Fibroblast of skin of left quadriceps (primary cell): ENCODE data around the gene FOXD4.
"Not testable (repeated sequence)": the region's sequence is repeated elsewhere in the genome, so short reads cannot be mapped to it uniquely, and the experiment has no call there.

Experiments used
- DNase-seq, 2 experiments: peaks; one replicate each; pipeline ENCODE4 v3.0.0-alpha.2; 2013; ENCODE audit warnings: low read depth in 2 of 2

Gene FOXD4

DNA sequence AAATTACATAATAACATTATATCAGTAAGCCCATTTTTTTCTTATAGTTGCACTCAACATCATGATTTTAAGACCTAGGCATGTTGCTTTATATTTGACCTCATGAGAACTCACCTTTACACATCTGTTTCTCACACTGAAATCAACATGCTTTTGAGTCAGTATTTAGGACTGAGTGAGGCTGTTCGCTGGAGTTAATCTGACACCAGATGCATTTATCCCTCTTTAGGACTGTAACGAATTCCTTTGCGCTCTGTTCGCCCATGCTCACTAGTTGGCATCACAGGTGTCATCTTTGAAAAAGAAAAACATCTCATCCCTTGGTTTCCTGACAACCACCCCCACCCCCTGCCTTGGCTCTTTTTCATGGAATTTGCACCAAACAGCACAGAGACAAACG is 24.3 kb downstream of the FOXD4 start:
- not testable (repeated sequence) for DNase-seq

DNA sequence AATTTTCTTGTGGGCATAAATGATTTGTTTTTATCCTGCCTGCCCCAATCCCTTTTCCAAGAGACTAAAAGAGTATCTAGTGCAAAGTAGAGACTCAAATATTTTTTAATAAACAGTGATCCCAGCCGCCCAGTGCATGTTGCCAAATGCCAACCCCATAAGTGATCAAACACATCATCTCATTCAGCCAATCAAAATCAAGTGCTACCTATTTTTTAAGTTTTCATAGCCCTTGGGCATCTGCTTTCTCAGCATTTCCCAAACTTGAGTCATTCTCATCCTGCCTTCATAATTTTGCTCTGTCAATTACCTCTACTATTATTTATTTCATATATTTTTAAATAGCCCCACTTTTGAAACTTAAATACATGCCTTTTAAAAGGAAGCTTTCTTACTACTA is 27.4 kb downstream of the FOXD4 start:
- not testable (repeated sequence) for DNase-seq

DNA sequence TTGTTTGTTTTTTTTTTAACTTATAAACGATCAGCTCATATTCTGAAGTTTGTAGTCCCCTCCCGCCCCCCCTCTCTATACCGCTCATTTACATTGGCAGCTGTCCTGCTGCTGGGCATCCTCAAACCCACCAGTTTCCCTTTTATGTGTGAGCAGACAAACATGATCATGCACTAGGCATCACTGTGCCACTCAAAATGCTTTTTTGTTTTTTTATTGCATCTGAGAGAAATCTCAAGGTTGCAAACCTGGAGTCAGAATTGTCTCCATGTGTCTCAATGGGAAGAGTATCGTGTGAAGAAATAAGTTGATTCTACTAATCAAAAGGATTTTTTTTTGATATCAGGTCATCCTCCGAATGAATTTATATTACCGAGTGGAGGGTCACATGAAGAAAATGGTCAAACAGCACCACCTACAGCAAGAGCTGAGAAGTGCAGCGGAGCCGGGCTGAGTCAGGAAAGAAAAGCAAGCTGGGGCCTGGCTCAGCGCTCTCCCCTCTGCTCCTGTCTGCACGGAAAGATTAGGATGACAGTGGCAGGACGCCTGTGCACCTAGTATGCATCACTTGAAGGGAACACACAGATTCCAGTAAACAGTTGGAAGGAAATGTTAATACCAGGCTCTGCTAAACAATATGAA is 29.7 kb downstream of the FOXD4 start:
- DNase-seq: not testable (repeated sequence)

DNA sequence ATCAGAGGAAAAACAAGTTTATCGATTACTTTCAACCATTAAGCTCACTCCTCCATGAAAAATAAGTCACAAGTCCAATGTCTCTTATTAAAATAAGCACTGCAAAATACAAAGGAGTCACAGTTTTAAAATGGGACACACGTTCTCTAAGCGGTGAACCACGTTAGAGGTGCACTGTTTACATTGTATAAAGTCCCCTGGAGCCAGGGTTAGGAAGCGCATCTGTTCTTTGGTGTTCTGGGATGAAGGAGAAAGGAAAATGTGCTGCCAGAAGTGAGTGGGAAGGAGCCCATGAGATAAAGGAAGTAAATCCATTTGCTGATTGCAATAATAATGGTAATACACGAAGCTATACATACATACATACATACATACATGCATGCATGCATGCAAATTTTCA is 30.4 kb downstream of the FOXD4 start:
- not testable (repeated sequence) for DNase-seq

DNA sequence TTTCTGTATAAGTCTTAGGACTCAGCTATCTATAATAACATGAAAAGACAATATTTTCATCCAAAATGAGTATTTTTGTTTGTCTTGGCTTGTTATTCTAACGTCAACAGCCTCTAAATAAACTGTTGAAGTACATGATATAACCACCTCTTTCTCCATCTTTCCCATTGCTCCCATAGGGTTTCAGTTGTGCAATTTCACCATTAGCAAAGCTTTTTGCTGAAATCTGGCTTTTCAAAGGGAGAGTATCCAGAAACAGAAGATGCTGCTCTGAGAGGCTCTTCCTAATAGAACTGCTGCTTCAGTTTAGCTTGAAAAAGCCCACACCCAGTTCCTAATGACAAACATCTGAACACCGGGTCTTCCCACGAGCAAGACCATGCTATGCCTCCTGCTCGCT is 31.1 kb downstream of the FOXD4 start:
- DNase-seq: not testable (repeated sequence)

DNA sequence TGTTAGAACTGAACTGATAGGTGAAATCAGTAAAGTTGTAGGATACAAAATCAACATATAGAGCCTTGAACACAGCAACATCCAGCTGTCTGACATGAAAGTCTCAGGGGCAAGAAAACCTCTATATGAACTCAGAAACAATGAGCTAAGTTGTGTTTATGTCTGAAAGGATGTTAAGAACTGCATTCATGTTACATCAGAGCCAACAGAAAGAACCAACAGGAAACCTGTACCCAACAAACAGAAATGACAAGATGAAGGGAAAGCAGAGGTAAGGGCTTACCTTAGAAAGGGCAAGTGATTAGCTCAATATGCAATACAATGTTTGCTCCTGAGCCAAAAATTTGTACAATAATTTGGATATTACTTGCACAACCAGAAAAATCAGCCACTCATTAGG is 31.5 kb downstream of the FOXD4 start:
- not testable (repeated sequence) for DNase-seq

DNA sequence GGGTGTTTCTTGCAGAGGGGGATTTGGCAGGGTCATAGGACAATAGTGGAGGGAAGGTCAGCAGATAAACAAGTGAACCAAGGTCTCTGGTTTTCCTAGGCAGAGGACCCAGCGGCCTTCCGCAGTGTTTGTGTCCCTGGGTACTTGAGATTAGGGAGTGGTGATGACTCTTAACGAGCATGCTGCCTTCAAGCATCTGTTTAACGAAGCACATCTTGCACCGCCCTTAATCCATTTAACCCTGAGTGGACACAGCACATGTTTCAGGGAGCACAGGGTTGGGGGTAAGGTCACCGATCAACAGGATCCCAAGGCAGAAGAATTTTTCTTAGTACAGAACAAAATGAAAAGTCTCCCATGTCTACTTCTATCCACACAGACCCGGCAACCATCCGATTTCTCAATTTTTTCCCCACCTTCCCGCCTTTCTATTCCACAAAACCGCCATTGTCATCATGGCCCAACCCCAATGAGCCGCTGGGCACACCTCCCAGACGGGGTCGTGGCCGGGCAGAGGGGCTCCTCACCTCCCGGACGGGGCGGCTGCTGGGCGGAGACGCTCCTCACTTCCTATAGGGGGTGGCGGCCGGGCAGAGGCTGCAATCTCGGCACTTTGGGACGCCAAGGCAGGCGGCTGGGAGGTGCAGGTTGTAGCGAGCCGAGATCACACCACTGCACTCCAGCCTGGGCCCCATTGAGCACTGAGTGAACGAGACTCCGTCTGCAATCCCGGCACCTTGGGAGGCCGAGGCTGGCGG is 35.1 kb downstream of the FOXD4 start:
- not testable (repeated sequence) for DNase-seq

DNA sequence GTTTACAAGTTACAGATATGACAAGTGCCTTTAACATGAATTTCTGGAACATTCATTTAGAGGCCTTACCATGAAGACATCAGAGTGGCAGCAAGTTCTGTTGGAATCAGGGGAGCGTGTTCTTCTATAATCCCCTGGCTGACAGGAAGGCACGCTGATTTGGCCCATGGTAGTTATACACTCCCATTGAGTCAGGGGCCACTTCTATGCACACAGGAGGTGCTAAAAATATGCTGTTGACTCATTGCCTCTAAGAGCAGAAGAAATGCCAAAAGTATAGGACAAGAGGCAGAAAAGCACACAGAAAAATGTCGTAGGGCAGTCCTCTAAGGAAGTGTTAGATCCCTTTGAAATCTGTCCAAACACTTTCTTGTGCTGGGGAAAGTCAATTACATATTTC is 39.9 kb downstream of the FOXD4 start:
- not testable (repeated sequence) for DNase-seq

DNA sequence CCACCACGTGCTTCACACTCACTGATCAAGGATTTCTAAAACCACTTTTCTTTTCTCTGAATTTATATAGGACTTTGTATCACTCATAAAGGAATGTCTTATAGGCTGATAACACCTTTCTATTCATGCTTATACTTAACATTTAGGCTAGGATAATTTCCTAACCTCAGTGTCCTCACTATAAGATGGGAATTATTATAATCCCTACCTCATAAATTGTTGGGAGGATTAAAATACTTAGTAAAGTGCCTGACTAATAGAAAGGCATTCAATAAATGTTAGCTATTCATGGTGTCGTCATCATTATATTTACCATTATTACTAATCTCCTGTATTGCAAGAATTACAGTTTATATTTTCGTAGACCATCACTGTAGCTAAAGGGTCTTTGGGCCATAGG is 41.8 kb downstream of the FOXD4 start:
- not testable (repeated sequence) for DNase-seq

DNA sequence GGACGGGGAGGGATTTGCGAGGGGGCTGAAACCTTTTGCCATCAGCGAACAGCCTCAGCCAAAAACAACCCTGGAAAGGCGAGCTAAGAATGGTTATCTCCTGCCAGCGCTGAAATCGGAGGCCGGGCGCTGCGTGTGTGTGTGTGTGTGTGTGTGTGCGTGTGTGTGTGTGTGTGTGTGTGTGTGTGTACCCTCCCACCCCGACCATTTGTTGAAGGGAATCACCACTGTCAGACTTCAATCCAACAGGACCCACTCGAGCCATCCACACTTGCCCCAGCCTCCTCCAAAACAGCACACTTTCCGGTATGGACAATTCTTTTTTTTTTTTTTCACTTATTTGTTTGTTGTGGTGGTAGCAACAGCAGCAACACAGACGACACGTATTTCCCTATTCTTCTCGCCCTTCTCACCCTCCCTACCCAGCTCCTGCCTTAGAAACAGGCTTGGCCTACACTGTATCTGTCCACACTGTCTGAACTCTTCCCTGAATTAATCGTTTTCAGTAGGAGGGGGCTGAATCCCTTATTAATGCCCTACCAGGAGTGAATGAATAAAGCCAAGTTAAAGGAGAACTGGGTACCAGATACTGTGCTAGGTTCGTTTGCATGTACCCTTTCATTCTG is 44.2 kb downstream of the FOXD4 start:
- not testable (repeated sequence) for DNase-seq

DNA sequence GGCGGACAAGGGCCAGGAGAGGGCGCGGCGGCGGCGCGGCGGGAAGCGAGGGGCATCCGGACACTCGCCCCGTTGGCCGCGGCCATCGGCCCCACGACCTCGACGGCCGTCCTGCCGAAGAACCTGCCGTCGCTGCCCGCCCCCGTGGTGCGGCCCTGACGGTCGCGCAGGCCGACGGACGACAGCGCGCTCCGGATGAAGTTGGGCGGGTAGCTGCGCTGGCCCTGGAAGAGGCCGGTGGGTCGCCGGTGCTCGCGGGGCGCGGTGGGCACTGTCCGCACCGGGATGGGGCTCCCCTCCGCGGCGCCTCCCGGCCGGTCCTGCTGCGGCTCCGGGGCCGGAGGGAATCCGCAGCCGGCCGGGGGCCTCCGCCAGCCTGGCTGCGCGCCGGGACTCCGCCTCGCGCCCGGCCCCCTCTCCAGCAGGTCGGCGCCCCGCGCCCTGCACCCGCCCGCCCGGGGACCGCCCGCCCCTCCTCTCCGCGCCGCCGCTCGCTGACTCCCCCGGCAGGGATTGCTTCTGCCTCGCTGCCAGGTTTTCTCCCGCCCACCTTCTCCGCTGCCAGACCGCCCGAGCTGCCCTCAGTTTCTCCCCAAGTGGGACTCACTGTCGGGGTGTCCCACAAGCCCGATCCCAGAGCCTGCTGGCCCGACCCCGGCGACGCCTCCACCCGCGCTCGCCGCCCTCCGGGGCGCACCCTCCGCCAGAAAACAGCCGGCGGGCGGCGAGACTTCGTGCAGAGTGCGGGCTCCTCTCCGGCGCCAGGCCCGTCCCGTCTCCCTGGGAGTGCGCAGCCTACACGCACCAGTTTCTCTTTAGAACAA is 44.9 kb downstream of the FOXD4 start:
- DNase-seq: not testable (repeated sequence)
